Stimulated activated CD8-positive, alpha-beta memory T cell treated with anti-CD3 and anti-CD28 coated beads, Interleukin-4, amount 100 ng/mL, for 4 hours (primary cell): ENCODE data around the gene SHOX.

Source experiments
- DNase-seq, 2 donors: peaks; one replicate each; pipeline ENCODE4 v3.0.0-alpha.2; 2020; ENCODE audit warnings: low read depth in 2 of 2, low spot score in 1 of 2

The SHOX gene

DNA sequence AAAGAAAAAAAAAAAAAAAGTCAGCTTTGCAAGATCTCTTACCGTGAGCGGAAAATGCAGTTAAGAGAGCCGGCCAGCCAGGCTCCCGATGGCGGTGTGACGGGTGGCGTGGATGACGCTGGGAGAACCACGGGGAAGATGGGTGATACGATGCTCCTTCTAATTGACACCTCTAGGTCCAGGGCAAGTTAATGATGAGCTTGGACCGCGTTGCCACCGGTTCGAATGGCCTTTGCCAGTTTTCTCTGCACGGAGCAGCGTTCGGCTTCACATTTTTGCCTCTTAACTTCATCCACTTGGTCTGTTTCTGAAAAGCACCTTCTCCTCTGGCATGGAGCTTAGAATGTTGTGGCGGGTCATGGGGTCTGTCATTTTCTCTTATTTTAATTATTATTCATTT is 33.2 kb downstream of the SHOX start:
- no peak for DNase-seq

DNA sequence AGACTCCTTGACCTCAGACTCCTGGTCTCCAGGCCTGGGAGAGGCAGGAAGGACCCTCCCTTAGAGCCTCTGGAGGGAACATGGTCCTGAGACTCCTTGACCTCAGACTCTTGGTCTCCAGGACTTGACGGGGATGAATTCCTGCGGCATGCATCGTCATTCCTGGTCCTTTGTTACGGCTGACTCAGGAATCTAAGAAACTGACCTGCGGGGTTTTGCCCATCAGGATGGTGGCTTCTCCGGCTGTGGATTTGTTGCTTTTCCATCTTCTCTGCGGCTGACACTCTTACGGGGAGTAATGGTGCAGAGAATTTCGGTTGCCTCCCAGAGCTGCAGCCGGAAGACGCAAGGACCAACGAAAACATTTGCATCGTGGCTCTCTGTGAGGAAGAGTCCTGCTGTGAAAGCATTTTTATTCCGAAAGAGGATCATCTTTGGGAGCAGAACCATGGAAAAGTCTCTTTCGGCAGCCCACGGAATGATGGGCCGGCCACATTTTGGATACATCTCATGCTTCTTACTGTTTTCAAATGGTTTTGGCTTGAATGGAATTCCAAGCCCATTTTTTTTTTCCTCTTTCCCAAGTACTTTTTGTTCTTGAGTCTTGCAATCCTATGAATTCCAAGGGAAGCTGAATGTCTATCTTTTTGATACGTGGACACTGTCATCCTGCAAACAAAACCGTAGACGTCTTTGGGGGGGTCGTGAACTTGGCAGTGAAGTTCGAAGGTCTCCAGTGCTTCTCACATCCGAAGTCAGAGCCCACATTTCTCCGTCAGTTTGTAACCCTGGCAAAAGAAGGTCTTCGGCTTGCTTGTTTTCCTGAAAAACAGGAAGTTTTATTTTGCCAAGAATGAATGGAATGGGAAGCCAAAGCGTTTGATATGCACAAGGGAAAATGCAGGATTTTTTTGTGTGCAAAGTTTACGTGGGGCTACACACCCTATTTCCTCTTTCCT is 36.5 kb downstream of the SHOX start:
- no peak for DNase-seq

DNA sequence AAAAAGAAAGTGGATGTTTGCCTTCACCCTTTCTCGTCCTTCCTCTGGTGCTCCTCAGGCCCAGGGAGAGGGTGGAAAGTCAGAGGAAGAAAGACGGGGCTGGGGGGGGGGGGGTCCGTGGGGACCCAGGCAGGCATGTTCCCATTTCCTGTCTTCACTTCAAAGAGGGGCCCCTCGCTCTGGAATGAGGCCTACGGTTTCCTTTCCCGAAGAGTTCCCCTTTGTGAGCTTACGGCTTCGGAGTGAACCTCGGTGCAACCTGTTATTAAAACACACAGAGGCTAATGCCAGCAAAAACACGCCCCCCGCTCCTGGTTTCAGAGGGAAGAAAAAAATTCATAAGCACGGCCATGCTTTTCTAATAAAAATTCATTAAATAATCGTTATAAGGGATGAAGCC is 40.1 kb downstream of the SHOX start:
- DNase-seq: no peak

DNA sequence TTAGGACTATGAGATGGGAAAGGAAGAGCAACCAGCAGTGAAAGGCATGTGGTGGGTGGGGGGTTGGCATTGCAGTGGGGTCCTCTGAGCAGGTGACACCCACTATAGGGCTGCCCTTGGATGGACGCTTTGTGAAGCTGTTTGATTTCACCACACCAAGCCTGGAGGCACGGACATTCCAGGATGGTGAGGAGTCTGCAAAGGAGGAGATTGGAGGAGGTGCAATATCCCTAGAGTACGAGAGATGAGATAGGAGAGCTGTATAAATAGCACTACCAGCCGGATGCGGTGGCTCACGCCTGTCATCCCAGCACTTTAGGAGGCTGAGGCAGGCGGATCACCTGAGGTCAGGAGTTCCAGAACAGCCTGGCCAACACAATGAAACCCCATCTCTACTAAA is 42.3 kb downstream of the SHOX start:
- no peak for DNase-seq

DNA sequence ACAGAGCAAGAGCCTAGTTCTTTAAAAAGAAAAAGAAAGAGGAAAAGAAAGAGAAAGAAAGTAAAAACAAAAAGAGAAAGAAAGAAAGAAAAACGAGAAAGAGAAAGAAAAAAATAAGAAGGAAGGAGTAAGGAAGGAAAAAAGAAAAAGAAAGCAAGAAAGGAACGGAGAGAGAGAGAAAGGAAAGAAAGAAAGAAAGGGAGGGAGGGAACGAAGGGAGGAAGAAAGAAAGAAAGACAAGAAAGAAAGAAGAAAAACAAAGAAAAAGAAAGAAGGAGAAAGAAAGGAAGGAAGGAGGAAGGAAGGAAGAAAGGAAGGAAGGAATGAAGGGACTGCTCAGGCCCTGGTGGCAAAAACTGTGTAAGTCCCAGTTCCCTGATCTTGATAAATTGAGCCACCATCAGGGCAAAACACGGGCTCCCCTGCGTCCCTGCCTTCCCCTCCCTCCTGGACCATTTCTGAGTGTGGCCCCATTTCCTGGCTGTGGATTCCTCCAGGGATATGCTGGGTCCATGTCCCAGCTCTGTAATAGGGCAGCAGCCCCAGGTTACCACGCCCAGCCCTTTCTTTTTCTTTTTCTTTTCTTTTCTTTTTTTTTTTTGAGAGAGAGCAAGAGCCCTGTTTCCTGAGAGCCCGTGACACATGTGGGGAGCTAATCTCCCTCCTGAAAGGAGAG is 44.8 kb downstream of the SHOX start:
- DNase-seq: no peak

DNA sequence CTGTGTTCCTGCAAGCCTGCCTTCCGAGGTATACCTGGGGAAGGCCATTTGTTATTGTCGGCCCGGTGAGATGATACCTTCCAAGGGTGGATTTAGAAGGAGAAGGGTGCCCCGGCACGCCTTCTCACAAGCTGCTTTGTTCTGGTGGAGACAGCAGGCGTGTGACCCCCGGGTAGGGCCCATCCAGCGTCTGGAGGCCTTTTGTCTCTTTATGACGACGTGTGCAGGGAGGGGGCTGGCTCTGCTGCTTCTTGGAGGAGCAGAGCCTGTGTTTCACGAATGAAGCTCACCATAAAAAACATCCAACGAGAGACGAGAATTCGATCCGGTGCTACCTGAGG is 45.3 kb downstream of the SHOX start:
- DNase-seq: no peak

DNA sequence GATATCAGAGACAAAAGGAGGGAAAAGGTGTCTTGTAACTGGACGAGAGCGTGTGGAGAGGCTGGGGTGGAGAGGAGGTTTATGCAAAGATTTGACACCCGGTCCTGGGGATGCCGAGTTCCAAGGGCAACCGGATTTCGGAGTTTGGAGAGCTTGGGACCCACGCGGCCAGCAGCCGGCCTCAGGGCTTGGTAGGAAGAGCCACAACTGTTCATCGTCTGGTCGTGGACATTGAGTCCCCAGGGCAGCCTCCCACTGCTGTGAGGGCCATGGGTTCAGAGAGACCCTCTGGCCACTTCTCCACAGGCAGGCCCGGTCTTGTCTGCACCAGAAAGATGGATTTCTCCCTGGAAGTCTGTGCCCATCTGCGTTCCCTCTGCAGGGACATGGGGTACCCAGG is 46.8 kb downstream of the SHOX start:
- DNase-seq: no peak

DNA sequence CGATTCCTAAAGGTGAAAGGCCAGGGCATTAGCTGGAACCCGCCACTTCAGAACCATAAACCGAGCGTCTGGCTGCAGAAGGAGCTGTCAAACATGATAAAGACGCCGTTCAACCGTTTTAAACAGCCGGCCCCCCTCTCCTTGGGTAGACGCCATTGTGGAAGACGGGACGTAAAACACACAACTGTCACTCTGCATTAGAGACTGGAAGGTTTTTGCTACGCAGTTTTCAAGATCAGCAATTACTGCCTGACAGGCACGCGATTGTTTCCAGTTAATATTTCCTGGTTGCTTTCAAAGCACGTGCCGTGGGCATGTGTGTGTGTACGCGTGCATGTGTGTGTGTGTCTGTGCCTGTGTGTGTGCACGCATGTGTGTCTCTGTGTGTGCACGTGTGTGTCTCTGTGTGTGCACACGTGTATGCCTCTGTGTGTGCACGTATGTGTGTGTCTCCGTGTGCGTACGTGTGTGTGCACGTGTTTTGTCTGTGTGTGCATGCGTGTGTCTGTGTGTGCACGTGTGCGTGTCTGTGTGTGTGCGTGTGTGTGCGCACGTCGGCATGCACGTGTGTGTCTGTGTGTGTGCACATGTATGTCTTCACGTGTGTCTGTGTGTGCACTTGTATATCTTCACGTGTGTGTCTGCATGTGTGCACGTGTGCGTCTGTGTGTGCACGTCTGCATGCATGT is 48.8 kb downstream of the SHOX start:
- DNase-seq: no peak

DNA sequence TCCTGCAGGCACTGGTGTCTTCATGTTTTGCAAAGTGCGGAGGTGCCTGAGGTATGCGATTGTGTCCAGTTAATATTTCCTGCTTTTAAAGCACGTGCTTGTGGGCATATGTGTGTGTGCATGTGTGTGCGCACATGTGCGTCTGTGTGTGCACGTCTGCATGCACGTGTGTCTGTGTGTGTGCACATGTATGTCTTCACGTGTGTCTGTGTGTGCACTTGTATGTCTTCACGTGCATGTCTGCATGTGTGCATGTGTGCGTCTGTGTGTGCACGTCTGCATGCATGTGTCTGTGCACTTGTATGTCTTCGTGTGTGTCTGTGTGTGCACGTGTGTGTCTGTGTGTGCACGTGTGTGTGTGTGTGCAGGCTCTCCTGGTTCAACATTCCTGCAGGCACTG is 49.5 kb downstream of the SHOX start:
- no peak for DNase-seq

DNA sequence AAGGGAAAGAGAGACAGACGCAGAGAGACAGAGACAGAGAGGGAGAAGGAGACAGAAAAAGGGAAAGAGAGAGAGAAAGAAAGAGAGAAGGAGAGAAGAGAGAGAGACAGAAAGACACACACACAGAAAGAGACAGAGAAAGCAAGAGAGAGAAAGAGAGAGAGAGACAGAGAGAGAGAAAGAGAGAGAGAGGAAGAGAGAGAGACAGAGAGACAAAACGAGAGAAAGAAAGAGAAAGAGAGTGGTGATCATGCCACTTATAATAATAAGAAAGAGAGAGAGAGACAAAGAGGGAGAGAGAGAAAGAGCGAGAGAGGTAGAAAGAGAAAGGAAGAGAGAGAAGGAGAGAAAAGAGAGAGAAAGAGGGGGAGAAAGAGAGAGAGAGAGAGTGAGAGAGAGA is 51.4 kb downstream of the SHOX start:
- no peak for DNase-seq

DNA sequence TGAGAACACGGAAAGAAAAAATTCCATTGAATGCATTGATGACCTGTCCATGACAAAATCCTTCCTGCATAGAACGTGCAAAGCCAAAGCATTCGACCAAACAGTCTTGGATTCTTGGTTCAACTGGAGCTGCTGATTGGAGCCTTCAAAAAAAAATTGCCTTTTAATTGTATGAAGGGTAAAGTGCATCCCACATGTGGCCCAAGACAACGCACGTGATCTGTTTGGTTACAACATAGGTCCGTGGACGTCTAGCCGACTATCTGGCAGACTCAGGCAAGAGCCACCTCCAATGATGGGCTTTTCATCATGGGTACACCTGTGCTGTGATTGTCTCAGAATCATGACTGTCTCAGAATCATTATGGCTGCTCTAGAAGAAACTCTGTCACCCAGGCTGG is 52.3 kb downstream of the SHOX start:
- DNase-seq: no peak

DNA sequence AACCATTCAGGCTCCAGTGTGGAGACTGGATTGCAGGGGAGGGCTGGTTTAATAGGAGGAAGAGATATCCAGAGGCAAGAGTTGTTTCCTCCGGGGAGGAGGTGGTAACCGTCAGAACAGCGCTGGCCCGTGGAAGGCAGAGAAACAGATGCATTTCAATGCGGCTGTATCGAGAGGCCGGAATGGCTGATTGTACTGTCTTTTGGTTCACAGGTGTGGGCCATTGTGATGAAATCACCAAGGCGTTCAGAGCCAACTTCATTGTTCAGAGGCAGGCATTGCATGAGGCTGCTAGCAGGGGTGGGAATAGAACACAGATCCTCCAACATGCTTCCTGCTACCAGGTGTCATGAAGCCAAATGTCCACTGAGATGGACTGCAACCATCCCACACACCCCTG is 53.0 kb downstream of the SHOX start:
- no peak for DNase-seq

DNA sequence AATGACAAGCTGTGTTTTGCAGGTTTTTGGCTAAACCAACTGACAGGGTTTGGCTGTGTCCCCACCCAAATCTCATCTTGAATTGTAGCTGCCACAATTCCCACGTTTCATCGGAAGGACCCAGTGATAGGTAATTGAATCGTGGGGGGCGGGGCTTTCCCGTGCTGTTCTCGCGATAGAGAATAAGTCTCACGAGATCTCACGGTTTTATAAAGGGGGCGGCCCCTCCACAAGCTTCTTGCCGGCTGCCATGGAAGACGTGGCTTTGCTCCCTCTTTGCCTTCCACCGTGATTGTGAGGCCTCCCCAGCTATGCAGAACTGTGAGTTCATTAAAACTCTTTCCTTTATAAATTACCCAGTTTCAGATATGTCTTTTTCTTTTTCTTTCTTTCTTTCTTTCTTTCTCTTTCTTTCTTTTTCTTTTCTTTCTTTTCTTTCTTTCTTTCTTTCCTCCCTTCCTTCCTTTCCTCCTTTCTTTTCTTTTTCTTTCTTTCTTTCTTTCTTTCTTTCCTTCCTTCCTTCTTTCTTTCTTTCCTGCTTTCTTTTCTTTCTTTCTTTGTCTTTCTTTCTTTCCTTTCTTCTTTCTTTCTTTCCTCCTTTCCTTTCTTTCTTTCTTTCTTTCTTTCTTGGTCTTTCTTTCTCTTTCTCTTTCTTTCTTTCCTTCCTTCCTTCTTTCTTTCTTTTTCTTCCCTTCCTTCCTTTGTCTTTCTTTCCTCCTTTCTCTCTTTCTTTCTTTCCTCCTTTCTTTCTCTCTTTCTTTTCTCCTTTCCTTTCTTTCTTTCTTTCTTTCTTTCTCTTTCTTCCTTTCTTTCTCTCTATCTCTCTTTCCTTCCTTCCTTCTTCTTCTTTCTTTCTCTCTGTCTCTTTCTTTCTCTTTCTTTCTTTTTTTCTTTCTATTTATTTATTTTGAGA is 54.8 kb downstream of the SHOX start:
- no peak for DNase-seq

DNA sequence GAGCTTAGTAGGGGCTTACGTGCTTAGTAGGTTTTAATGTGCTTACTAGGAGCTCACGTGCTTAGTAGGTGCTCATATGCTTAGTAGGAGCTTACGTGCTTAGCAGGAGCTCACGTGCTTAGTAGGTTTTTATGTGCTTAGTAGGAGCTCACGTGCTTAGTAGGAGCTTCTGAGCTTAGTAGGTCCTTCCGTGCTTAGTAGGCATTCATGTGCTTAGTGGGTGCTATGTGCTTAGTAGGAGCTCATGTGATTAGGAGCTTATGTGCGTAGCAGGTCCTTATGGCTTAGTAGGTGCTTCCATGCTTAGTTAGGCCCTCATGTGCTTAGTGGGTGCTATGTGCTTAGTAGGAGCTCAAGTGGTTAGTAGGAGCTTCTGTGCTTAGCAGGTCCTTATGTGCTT is 59.4 kb downstream of the SHOX start:
- no peak for DNase-seq

DNA sequence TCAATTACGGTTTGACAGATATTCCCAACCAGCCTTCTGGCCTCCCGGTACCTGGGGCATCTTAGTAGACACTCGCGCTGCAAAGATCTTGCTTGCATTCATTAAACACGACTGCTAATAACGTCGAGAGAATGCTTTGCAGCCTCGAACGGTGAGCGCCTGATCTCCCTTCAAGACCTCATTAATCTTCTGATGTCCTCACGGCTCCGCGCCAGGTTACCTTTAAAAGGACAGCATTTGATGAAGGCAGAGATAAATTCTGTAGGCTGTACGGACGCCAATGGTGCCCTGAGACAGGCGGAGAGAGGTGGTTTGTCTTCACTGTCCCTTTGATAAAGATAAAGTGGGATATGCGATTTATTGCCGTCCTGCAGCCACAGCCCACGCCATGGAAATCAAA is 64.2 kb downstream of the SHOX start:
- DNase-seq: no peak

DNA sequence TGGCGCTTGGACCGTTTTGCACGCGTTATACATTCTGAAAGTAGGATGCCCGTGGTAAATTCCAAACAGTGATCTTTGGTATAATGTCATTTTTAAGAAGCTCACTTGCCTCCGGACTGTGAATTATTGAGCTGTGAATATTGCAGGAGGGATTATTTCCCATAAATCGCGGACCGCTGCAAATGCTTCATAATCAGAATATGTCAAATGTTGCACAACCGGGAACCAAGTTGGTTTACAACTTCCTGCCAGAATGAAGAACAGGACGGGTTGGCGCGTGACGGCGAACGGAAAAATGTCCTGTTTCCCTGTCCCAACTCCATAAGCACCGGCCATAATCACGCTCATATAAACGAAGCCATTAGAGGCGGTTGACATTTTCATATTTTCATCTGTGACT is 67.6 kb downstream of the SHOX start:
- DNase-seq: no peak

DNA sequence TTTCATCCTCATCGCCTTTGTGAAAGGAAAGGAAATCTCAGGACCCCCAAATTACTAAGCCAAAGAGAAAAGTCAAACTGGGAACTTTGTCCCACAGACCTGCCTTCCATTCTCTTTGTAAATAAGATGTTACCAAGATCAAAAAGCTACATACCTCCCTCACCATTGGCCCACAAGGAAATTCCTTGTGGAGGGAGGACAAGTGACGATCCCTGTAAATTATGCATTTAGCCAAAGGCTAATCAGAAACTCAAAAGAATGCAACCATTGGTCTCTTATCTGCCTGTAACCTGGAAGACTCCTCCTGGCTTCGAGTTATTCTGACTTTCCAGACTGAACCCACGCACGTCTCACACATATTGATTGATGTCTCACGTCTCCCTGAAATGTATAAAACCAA is 70.3 kb downstream of the SHOX start:
- no peak for DNase-seq

DNA sequence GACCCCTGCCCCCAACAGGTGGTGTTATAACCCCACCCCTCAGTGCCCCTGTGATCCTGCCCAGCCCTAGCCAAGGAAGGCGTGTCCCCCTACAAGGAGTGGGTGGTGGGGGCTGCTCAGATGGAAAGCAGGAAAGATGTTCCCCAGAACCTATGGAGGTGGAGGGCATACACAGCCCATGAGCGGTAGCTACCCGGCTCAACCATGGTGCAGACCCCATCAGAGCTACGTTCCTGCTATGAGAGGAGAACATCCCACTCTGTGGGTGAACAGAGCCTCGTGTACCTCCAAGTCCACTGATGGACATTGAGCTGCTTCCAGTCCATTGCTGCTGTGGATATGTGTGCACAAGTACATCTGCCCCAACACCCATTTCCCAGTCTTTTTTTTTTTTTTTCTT is 71.1 kb downstream of the SHOX start:
- no peak for DNase-seq

DNA sequence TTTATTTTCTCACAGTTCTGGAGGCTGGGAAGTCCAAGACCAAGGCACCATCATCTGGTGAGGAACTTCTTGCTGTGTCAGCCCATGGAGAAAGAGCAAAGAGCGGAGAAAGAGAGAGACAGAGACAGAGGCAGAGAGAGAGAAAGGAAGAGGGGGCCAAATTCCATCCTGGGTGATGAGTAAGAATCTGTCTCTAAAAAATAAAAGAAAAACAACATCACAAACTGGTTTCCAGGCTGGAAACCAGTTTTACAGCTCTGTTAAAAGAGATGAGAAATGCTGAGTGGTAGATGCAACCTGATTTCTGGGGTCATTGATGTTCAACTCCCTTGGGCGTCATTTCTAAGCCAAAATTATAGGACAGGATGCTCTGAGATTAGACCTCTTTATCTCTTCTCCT is 72.9 kb downstream of the SHOX start:
- no peak for DNase-seq

DNA sequence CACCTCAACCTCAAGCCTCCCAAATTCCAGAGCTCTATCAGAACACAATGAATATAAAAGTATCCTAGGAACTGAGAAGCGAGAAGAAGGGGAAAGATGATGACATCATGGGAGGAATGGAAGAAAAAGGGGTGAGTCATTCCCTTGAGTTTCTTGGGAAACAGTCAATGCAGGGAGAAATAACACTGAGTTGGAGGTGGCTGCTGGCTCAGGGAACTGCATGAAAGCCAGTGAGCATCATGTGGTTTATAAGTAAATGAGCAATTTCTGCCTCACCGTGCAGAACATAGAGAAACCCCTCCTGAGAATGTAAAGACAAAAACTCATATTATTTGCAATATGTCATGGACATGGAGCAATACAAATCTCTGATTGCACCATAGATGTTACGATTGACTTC is 73.3 kb downstream of the SHOX start:
- DNase-seq: no peak
